ENCODE measurements around the gene TFIP11. TPM values are rescaled to one million over a fixed set of nuclear protein-coding genes. Genes with fewer than 3 reads are reported as not detected.

The TFIP11 gene
- total RNA-seq: 10 to 100 TPM; 15.4 TPM

- H3K4me1 ChIP-seq: peaks cover 0 to 27% of the 10 kb centered on the region in 2 donors
- H3K27me3 ChIP-seq: no peaks in the 10 kb centered on the region
- H3K36me3 ChIP-seq: peaks cover 29% of the 10 kb centered on the region
- TF ChIP-seq, protein P1, sequence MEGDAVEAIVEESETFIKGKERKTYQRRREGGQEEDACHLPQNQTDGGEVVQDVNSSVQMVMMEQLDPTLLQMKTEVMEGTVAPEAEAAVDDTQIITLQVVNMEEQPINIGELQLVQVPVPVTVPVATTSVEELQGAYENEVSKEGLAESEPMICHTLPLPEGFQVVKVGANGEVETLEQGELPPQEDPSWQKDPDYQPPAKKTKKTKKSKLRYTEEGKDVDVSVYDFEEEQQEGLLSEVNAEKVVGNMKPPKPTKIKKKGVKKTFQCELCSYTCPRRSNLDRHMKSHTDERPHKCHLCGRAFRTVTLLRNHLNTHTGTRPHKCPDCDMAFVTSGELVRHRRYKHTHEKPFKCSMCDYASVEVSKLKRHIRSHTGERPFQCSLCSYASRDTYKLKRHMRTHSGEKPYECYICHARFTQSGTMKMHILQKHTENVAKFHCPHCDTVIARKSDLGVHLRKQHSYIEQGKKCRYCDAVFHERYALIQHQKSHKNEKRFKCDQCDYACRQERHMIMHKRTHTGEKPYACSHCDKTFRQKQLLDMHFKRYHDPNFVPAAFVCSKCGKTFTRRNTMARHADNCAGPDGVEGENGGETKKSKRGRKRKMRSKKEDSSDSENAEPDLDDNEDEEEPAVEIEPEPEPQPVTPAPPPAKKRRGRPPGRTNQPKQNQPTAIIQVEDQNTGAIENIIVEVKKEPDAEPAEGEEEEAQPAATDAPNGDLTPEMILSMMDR (IDR thresholded peaks at IDR 0.05): no peak
- peak; percentile 96 for DNase-seq (ENCODE audit: low spot score)
- H3K4me3 ChIP-seq: peak within 1 kb of the TSS; percentile 57 to 87
- peak within 1 kb of the TSS; percentile 56 to 77 for H3K27ac ChIP-seq
- H3K9me3 ChIP-seq: no peaks in the 10 kb centered on the region
Observed at GRCh38 chr22:26512149-26512793, at the start of gene TFIP11. Gene TFIP11, minus strand, starts transcription at chr22:26512473. Its CDS starts 2,201 bp downstream, at chr22:26510272.

- Histone ChIP-seq H3K27ac (peak overlapping the region; percentile 36 to 51), H3K9me3 (no peaks in the 10 kb centered on the region), H3K36me3 (no peaks in the 10 kb centered on the region), H3K4me3 (no peak overlapping the region), H3K4me1 (peaks cover 0 to 12% of the 10 kb centered on the region in 2 donors), H3K27me3 (no peaks in the 10 kb centered on the region)
- no peak for DNase-seq (ENCODE audit: low spot score)
- TF ChIP-seq, protein P1 (IDR thresholded peaks at IDR 0.05): no peak
Observed at GRCh38 chr22:26561756-26562417, 49.6 kb upstream of the TFIP11 start.

GRCh38 chr22:26559961-26560575, 47.8 kb upstream of the TFIP11 start:
- Histone ChIP-seq H3K27me3 (no peaks in the 10 kb centered on the region), H3K27ac (no peak overlapping the region), H3K4me3 (no peak overlapping the region), H3K36me3 (no peaks in the 10 kb centered on the region), H3K4me1 (peaks cover 0 to 29% of the 10 kb centered on the region in 2 donors), H3K9me3 (no peaks in the 10 kb centered on the region)
- TF ChIP-seq, protein P1 (IDR thresholded peaks at IDR 0.05): no peak
- no peak for DNase-seq (ENCODE audit: low spot score)

GRCh38 chr22:26558248-26558895, 46.1 kb upstream of the TFIP11 start:
- Histone ChIP-seq H3K27ac (peak overlapping the region in 1 of 2 donors; percentile 10), H3K36me3 (no peaks in the 10 kb centered on the region), H3K4me3 (no peak overlapping the region), H3K4me1 (peaks cover 0 to 41% of the 10 kb centered on the region in 2 donors), H3K27me3 (no peaks in the 10 kb centered on the region), H3K9me3 (no peaks in the 10 kb centered on the region)
- TF ChIP-seq, protein P1 (IDR thresholded peaks at IDR 0.05): no peak
- DNase-seq (ENCODE audit: low spot score): no peak

DNA sequence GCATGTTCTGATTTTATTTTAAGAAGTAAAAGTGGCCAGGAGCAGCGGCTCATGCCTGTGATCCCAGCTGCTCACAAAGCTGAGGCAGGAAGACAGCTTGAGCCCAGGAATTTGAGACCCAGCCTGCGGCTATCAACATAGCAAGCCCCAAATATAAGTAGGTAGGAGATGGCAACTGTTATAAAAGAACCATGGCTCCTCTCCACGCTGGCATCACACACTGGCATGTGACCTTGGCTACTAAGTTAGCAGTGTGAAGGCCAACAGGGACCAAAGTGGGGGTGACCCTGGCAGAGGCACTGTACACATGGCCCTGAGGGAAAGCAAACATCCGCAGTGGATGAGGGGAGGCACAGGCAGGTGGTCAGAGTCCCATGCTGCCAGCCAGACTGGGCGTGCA, 44.6 kb upstream of the TFIP11 start:
- no peaks in the 10 kb centered on the region for H3K36me3 ChIP-seq
- H3K4me3 ChIP-seq: no peak overlapping the region
- H3K9me3 ChIP-seq: no peaks in the 10 kb centered on the region
- DNase-seq (ENCODE audit: low spot score): no peak
- no peaks in the 10 kb centered on the region for H3K27me3 ChIP-seq
- TF ChIP-seq, protein P1 (IDR thresholded peaks at IDR 0.05): no peak
- peaks cover 0 to 37% of the 10 kb centered on the region in 2 donors for H3K4me1 ChIP-seq
- H3K27ac ChIP-seq: peak overlapping the region; percentile 33 to 54

Measured in right atrium auricular region (tissue), 2 donors.